HuH-7 (cell line): ENCODE data around the gene STX3.
"Not testable (repeated sequence)": the region's sequence is repeated elsewhere in the genome, so short reads cannot be mapped to it uniquely, and the experiment has no call there.

Experiments
- DNase-seq: peaks from one replicate; pipeline ENCODE4 v3.0.0; 2011; ENCODE audit warnings: low spot score

Gene STX3

GRCh38 chr11:59758401-59759037, 3.3 kb downstream of the STX3 start:
- no peak for DNase-seq

DNA sequence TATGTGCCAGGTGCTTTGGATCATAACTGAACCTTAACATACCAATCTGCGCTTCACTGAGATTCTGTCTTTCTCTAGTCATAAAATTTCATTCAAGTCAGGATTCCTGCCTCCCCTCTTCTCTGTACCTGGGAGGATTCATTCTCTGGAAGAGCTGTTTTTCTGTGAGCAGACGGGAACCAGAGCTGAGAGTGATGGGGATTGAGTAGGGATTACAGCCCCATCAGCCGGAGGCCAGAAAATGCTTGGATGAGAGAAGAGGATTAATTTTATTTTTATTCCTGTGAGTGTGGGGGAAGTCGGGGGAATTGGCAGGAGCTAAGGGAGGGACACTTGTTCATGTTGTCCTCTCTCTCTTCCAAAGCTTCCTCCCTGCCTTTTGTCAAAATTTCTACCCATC, 4.7 kb downstream of the STX3 start:
- DNase-seq = no peak

GRCh38 chr11:59760771-59761170, 5.6 kb downstream of the STX3 start:
- DNase-seq = no peak

- no peak for DNase-seq
Observed at GRCh38 chr11:59761993-59762392, 6.8 kb downstream of the STX3 start.

GRCh38 chr11:59765068-59765735, 10.0 kb downstream of the STX3 start:
- no peak for DNase-seq

DNA sequence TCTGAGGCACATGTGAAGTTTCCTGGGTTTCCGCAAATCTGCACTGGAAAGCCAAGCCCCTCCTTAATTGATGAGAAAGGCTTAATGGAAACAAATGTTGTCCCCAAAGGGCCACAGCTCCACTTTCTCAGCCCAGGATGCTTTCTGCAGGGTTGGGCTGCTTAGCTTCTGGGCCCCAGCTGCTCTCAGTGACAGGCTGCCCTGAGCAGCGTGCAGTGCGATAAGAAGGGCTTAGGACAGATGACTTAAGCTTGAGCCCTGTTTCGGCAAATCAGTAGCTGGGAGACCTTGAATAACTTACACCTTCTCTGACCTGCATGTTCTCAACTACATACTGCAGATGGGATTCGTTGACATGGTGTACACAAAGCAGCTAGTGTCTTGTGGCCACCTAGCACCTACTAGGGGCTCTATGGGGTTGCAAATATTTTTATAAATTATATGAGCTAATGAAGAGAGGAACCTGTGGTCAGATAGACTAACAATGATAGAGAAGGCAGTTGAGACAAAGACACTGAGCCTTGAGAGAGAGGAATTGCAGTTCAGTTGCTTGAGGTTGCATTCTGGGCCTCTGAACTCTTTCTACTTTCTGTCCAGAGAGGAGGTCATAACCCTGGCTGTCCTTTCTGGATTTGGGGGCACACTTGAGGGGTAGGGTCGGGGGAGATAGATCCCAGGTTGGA, 11.5 kb downstream of the STX3 start:
- DNase-seq = no peak

- no peak for DNase-seq
Observed at GRCh38 chr11:59767225-59767611, 12.0 kb downstream of the STX3 start.

DNA sequence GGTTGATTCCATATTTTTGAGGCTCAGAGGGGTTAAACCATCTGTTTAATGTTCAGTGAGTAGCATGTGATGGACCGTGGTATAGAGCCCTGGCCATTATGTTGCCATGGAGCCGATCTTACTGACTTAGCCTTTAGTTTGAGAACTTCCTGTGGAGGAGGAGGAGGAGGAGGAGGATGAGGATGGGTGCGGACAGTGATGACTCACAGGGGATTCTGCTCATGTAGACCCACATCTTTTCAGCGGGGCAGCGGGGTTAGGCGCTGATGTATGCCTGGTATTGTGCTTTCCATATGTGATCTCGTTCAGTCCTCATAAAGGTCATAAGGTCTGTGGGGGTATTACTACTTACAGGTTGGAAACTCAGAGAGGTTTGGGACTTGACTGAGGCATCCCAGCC, 13.9 kb downstream of the STX3 start:
- DNase-seq = no peak

DNA sequence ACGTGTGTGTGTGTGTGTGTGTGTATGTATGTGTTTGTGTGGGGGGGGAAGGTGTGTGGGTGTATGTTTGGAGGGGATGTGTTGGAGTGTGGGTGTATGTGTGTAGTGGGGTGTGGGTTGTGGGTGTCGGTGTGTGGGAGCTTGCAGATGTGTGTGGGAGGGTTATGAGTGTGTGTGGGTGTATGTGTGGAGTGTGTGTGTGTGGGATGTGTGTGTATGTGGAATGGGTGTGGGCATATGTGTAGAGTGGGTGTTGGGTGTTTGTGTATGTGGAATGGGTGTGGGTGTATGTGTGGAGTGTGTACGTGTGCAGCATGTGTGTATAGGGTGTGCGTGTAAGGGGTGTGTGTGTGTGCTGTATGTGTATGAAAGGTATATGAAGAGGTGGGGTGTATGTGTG, 14.7 kb downstream of the STX3 start:
- DNase-seq = no peak

- DNase-seq = no peak
Observed at GRCh38 chr11:59770319-59770718, 15.1 kb downstream of the STX3 start.

- DNase-seq = no peak
Observed at GRCh38 chr11:59770869-59771268, 15.7 kb downstream of the STX3 start.

- no peak for DNase-seq
Observed at GRCh38 chr11:59771605-59772004, 16.4 kb downstream of the STX3 start.

- no peak for DNase-seq
Observed at GRCh38 chr11:59773083-59773440, 17.9 kb downstream of the STX3 start.

DNA sequence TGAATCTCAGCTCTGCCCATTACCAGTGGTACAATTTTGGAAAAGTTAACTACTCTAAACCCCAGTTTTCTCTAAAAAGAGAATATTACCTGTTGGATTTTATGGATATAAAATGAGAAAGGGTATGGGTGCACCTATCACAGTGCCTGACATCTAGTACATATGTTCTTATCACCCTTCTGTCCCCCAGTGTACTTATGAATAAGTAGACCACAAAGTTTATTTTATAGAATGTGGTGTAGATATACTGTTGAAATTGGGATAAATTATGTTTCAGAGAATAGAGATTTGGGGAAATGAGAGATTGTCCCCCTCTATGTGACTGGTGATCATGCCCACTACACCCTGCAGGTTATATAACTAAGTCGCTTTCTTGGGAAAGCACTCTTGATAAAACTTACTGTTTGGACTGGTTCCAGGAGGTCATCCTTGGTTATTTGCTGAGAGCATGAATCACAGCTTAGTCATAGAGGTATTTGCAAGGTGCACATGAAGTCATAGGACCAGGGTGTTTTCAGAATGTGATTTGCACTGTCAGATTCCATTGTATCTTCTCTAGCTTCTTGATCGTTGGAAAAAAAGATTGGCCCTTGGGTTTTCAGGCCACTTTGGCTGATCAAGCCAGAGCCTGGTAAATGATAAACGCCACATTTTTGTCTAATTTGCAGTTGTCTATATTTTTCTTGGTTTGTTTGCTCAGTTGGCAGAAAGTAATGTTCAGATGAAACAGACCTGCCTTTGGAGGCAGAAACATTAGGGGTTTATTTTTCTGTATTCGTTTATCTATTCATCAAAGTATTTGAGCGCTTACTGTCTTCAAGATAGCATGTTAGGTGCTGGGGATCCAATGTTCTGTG, 21.3 kb downstream of the STX3 start:
- peak; percentile 23 for DNase-seq

- no peak for DNase-seq
Observed at GRCh38 chr11:59777104-59777503, 21.9 kb downstream of the STX3 start.

DNA sequence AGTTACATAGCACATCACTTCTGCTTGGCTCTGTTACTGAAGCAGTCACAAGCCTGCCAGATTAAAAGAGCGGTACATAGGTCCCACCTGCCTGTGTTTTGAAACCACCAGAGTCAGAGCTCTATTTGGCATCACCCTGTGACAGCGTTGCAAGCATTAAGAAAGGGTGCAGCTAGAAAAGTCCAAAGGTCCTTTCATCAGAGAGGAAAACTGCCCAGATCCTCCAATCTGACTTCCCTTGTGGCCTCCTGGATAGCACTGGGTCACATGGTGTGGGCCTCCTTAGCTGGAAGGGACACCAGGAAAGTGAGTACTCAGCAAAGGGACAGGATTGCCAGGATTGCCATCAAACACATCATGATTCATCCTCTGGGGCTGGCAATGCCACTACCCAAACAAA, 22.9 kb downstream of the STX3 start:
- peak; percentile 39 for DNase-seq

GRCh38 chr11:59779487-59779886, 24.3 kb downstream of the STX3 start:
- no peak for DNase-seq

DNA sequence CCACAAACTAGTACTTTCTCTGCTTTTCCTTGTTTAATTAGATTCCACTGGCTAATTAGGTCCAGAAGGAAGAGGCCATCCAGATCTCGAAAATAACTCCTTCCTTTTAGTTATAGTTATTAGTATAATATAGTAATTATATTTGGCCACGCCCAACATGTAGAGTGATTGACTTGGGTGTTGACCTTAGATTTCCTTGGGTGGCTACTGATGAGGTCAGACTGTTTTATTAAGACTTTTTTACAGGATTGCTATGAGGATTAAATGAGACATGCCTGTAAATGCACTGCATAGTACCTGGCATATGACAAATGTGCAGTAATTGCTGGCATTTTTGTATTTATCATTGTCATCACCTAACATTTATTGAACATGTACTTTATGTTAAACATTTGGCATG, 26.9 kb downstream of the STX3 start:
- no peak for DNase-seq

DNA sequence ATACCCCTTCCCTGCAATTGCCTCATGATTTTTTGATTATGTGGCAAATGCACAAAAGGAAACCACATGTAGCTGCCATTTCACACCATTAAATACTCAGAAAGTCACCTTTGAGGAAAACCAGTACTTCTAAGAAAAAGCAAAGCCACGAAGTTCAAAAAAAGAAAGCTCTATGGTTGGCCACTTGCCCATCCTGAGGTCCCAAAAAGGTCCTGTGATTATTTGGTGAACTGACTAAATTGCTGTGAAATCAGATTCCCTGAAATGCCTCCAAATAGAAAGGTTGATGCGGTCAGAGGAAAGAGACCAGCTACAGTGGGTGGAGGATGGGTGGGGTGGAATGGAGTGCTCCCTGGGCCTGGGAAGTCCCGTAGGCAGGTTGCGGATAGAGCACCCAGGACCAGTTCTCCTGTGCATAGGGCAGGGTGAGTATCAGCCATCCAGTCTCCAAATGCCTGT, 28.5 kb downstream of the STX3 start:
- no peak for DNase-seq

DNA sequence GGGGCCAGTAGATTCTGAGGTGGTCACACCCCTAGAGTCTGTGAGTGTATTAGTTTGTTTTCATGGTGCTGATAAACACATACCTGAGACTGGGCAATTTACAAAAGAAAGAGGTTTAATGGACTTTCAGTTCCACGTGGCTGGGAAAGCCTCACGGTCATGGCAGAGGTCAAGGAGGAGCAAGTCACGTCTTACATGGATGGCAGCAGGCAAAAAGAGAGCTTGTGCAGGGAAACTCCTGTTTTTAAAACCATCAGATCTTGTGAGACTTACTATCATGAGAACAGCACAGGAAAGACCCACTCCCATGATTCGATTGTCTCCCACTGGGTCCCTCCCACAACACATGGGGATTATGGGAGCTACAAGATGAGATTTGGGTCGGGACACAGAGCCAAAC, 29.3 kb downstream of the STX3 start:
- not testable (repeated sequence) for DNase-seq

DNA sequence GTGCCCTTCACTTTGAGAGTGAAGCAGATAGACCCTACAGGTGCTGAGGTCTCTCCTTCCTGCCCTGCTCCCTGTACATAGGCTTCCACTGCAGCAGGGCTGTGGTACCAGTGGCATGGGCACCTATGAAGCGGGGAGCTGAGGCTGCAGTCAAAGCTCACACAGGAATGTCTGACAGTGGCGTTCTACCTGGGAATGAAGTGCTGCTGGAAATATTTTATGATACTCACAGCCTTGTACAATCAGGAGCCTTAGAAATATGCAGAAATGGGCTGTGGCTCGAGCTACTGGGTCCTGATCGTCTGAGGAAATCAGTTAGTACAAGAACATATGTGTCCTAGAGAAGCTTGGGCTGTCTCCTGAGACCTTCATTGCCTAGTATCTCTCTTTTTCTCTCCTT, 30.6 kb downstream of the STX3 start:
- no peak for DNase-seq

GRCh38 chr11:59787255-59787588, 32.0 kb downstream of the STX3 start:
- DNase-seq = no peak

- DNase-seq = no peak
Observed at GRCh38 chr11:59787816-59788215, 32.6 kb downstream of the STX3 start.
